ENCODE results near the gene USH2A.

DNA sequence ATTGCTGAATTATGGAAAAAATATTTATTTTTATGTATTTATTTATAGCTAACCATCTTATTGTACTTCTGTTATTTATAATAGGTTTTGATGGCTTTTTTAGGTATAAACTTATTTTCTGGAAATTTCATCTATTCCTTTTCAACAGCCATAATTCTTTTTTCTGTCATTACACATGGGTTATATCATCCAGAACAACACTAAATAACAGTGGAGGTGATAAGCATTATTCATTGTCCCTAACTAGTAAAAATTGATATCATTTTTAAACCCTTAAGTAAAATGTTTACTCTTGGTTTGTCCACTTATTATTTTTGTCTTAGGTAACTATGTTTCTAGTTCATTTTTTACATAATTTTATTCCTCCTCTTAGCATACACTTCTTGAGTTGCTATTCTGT is 309.1 kb downstream of the USH2A start:
- TF ChIP-seq BHLHE40 (IDR thresholded peaks at IDR 0.05; ENCODE audit: borderline replicate concordance) (no peak), SUZ12 (IDR thresholded peaks at IDR 0.05) (no peak), SP1 (IDR thresholded peaks at IDR 0.05) (no peak), FOXA1 (IDR thresholded peaks at IDR 0.05) (no peak), NFRKB (IDR thresholded peaks at IDR 0.05) (no peak), FOXK2 (IDR thresholded peaks at IDR 0.05) (no peak), ELF4 (IDR thresholded peaks at IDR 0.05) (no peak), ZNF384 (IDR thresholded peaks at IDR 0.05) (no peak)
- TF ChIP-seq, protein P1, sequence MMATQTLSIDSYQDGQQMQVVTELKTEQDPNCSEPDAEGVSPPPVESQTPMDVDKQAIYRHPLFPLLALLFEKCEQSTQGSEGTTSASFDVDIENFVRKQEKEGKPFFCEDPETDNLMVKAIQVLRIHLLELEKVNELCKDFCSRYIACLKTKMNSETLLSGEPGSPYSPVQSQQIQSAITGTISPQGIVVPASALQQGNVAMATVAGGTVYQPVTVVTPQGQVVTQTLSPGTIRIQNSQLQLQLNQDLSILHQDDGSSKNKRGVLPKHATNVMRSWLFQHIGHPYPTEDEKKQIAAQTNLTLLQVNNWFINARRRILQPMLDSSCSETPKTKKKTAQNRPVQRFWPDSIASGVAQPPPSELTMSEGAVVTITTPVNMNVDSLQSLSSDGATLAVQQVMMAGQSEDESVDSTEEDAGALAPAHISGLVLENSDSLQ (IDR thresholded peaks at IDR 0.05) = no peak

All from HEK293T (cell line).